Measurements from ENCODE around the gene CRACR2A. TPM values are rescaled to one million over a fixed set of nuclear protein-coding genes. Genes with fewer than 3 reads are reported as not detected.

CRACR2A gene
- total and polyA plus RNA-seq, 10 of the 15 experiments (the other 5 are each of a cell fraction or from before 2014, with no cell fraction given), result 2.1 to 18.0 (median 13.2) TPM

- POLR2A ChIA-PET, result no interaction called here
- Histone ChIP-seq H3K9me3 (replicated peaks; ENCODE audit: control insufficient read depth, insufficient read depth, low read length) (no peaks in the 10 kb centered on the region; the same call in 2 of the 3 replicates), H3K27me3 (replicated peaks in 1 of 2; ENCODE audit: control insufficient read depth in 2 of 2, insufficient read depth in 2 of 2, low read length in 1 of 2) (no peaks in the 10 kb centered on the region), H3K4me1 (ENCODE audit: control insufficient read depth, insufficient read depth, low read length) (no peaks in the 10 kb centered on the region), H4K20me1 (ENCODE audit: control insufficient read depth, insufficient read depth) (no peaks in the 10 kb centered on the region), H3K4me3 (no peak overlapping the region), H3K27ac (ENCODE audit: control insufficient read depth, insufficient read depth) (no peak overlapping the region), H3K4me2 (ENCODE audit: control insufficient read depth, insufficient read depth) (no peak overlapping the region), H3K79me2 (ENCODE audit: control insufficient read depth, insufficient read depth, low read length) (no peaks in the 10 kb centered on the region), H3K36me3 (ENCODE audit: control insufficient read depth in 2 of 2, insufficient read depth in 2 of 2, low read length in 1 of 2) (peaks cover 1 to 2% of the 10 kb centered on the region in 2 experiments), H3K9ac (ENCODE audit: control insufficient read depth, insufficient read depth, low read length) (no peak overlapping the region), H2AFZ (ENCODE audit: control insufficient read depth, low read depth, low read length) (no peak overlapping the region)
- RAD21 ChIA-PET (ENCODE audit: unreplicated experiment), result no interaction called here
- no peak for FAIRE-seq
- CTCF ChIA-PET, result no interaction called here
- DNase-seq (ENCODE audit: low read depth, low spot score), result no peak
- in situ Hi-C loops (cut with MboI), result no loop called here
- intact Hi-C loops (cut with micrococcal nuclease; ENCODE audit: unreplicated experiment), result no loop called here
- TF ChIP-seq TCF3 (IDR thresholded peaks at IDR 0.05; ENCODE audit: borderline replicate concordance, insufficient read depth, low read depth, low read length) (no peak), PAX5 (IDR thresholded peaks at IDR 0.05; ENCODE audit: borderline replicate concordance, low read depth, low read length) (no peak), SP1 (IDR thresholded peaks at IDR 0.05; ENCODE audit: low read depth, low read length) (no peak), USF2 (IDR thresholded peaks at IDR 0.05; ENCODE audit: borderline replicate concordance, low read depth, low read length) (no peak), TARDBP (IDR thresholded peaks at IDR 0.05; ENCODE audit: borderline replicate concordance) (no peak), BMI1 (IDR thresholded peaks at IDR 0.05; ENCODE audit: borderline replicate concordance) (no peak), MEF2B (IDR thresholded peaks at IDR 0.05; ENCODE audit: partially characterized antibody, poor library complexity, severe bottlenecking) (no peak), CHD2 (IDR thresholded peaks at IDR 0.05; ENCODE audit: borderline replicate concordance, low read depth, low read length) (no peak), IKZF1 (conservative IDR thresholded peaks at IDR 0.05) (no peak), NFYB (IDR thresholded peaks at IDR 0.05; ENCODE audit: insufficient read depth, low read depth, low read length) (no peak), PML (IDR thresholded peaks at IDR 0.05; ENCODE audit: low read length) (no peak), CEBPZ (IDR thresholded peaks at IDR 0.05; ENCODE audit: low read depth, low read length) (no peak), POLR2A (IDR thresholded peaks at IDR 0.05; ENCODE audit: low read depth, low read length) (no peak), EP300 (IDR thresholded peaks at IDR 0.05; ENCODE audit: borderline replicate concordance in 1 of 2, control insufficient read depth in 1 of 2, low read depth in 2 of 2, low read length in 2 of 2) (no peak), POU2F2 (IDR thresholded peaks at IDR 0.05; ENCODE audit: borderline replicate concordance, low read depth, low read length) (no peak), SPI1 (IDR thresholded peaks at IDR 0.05; ENCODE audit: borderline replicate concordance, insufficient read depth, low read depth, low read length) (no peak), ZBTB11 (CRISPR knock-in tag; IDR thresholded peaks at IDR 0.05) (no peak), ETV6 (conservative IDR thresholded peaks at IDR 0.05 in 1 of 2, IDR thresholded peaks at IDR 0.05 in 1 of 2; ENCODE audit: borderline replicate concordance in 1 of 2, low read depth in 1 of 2) (no peak)
- SMC1A ChIA-PET (ENCODE audit: uncharacterized antibody, unreplicated experiment), result no interaction called here
- 95% methylated on average over 4 of the region's 4 CpGs for WGBS (ENCODE audit: insufficient coverage, insufficient replicate concordance, low lambda C conversion rate, missing lambda C conversion rate)
- BruUV-seq (replicated peaks), result no TSS peak
- ATAC-seq, result no peak
Observed at GRCh38 chr12:3720772-3721171, 32.1 kb downstream of the CRACR2A start.

Measured in GM12878 (cell line).